ENCODE results near the gene RANBP17. TPM values are rescaled to one million over a fixed set of nuclear protein-coding genes. Genes with fewer than 3 reads are reported as not detected.

The RANBP17 gene
- total and polyA plus RNA-seq, 2 of the 4 experiments (the other 2 are of a cell fraction), result 8.2 to 29.0 TPM

Small RNAs within 50 kb of the gene (microRNA-seq; reads per million reads assigned to microRNA genes)
- not detected for gene AC091980.1 (ENCODE audit: insufficient read depth, insufficient read length)

Small RNAs within 50 kb of the gene (small RNA-seq; reads per million reads assigned to genes)
- gene AC091980.1, result 0 reads per million in 5 experiments

Other genes starting within 250 kb of the RANBP17 start
- not detected in 2 replicates for gene GABRP, start 78.3 kb upstream of the RANBP17 start, total RNA-seq (2012; rRNA removed)
- gene GABRP, start 78.3 kb upstream of the RANBP17 start, polyA plus RNA-seq (2012; rRNA removed), result not detected in 2 replicates

All from IMR-90 (cell line).